Thoracic aorta (tissue), 2 donors: ENCODE results near the gene OR51T1. TPM values are rescaled to one million over a fixed set of nuclear protein-coding genes. Genes with fewer than 3 reads are reported as not detected.

Source experiments
- ATAC-seq: fragments of 150-250 bp; one replicate; pipeline ENCODE4 v1.8.0; 2017; ENCODE audit warnings: low read depth; ENCODE audit not compliant: insufficient number of reproducible peaks, low FRiP score
- DNase-seq: peaks from one replicate; pipeline ENCODE4 v3.0.0-alpha.2; 2020; ENCODE audit warnings: low spot score
- H3K27ac ChIP-seq, 2 donors: fragments of 200-600 bp; sonication (generic); 1 replicate in 1 of 2; 2 replicates in 1 of 2; pipeline ENCODE4 v1.5.1; 2016; ENCODE audit warnings: mild to moderate bottlenecking in 2 of 2, moderate library complexity in 2 of 2
- H3K27me3 ChIP-seq: fragments of 200-600 bp; sonication (generic); replicated peaks from 2 replicates; pipeline ENCODE4 v1.6.0; 2016; ENCODE audit warnings: mild to moderate bottlenecking; ENCODE audit not compliant: insufficient read depth
- H3K36me3 ChIP-seq: fragments of 200-600 bp; sonication (generic); one replicate; pipeline ENCODE4 v1.5.1; 2016
- H3K4me1 ChIP-seq, 2 donors: fragments of 200-600 bp; sonication (generic); 1 replicate in 1 of 2; 2 replicates in 1 of 2; pipeline versions ENCODE4 v1.5.1 to v1.6.0; 2016; ENCODE audit warnings: low read depth in 2 of 2, mild to moderate bottlenecking in 1 of 2; ENCODE audit not compliant: control insufficient read depth in 1 of 2
- H3K4me3 ChIP-seq: fragments of 200-600 bp; sonication (generic); 2 replicates; pipeline ENCODE4 v1.5.1; 2016; ENCODE audit warnings: mild to moderate bottlenecking
- H3K9me3 ChIP-seq: fragments of 200-600 bp; sonication (generic); 2 replicates; pipeline ENCODE4 v1.5.1; 2016
- total RNA-seq, 2 donors: library from RNA; depleted of rRNA; stranded (reverse); fragments of >200 nt; gene quantifications; one replicate each; pipeline versions ENCODE4 v1.1.0 to v1.2.3, GENCODE V29; 2016
- TF ChIP-seq, protein P1 (sequence below): fragments of 200-600 bp; sonication (generic); IDR thresholded peaks from one replicate; pipeline ENCODE4 v1.5.1; 2019; ENCODE audit warnings: antibody characterized with exemption

The OR51T1 gene
- total RNA-seq, 2 donors from 2014 or later, result not detected

DNA sequence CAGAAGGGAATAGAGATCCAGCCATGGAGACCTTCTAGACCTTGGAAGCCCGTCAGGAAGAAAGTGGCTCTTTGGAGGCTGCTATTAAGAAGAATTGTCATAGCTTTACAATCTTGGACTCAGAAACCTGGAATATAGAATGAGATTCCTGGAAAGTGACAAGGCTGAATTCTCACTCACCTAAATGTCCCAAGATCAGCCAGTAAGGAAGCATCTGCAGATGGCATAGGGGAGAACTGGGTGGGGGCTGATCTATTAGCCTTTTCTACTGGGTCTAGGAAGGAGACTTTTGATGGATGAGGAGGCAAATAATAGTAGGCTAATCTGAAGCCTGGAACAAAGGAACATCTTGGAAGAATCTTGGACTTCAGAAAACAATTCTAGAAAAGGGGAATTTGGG lies 42.5 kb downstream of the OR51T1 start, which contains the start of gene OR51G1:
Gene OR51G1 (minus strand): TSS at position 101 of the 400 bp plus-strand sequence. CDS start 0 bp downstream, at position 101.
- Histone ChIP-seq H3K4me1 (no peaks in the 10 kb centered on the region), H3K4me3 (no peak within 1 kb of the TSS), H3K27me3 (no peaks in the 10 kb centered on the region), H3K9me3 (no peaks in the 10 kb centered on the region), H3K36me3 (no peaks in the 10 kb centered on the region), H3K27ac (no peak within 1 kb of the TSS)
- DNase-seq (no peak), ATAC-seq (no peak)
- TF ChIP-seq, protein P1, sequence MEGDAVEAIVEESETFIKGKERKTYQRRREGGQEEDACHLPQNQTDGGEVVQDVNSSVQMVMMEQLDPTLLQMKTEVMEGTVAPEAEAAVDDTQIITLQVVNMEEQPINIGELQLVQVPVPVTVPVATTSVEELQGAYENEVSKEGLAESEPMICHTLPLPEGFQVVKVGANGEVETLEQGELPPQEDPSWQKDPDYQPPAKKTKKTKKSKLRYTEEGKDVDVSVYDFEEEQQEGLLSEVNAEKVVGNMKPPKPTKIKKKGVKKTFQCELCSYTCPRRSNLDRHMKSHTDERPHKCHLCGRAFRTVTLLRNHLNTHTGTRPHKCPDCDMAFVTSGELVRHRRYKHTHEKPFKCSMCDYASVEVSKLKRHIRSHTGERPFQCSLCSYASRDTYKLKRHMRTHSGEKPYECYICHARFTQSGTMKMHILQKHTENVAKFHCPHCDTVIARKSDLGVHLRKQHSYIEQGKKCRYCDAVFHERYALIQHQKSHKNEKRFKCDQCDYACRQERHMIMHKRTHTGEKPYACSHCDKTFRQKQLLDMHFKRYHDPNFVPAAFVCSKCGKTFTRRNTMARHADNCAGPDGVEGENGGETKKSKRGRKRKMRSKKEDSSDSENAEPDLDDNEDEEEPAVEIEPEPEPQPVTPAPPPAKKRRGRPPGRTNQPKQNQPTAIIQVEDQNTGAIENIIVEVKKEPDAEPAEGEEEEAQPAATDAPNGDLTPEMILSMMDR, result no peak

DNA sequence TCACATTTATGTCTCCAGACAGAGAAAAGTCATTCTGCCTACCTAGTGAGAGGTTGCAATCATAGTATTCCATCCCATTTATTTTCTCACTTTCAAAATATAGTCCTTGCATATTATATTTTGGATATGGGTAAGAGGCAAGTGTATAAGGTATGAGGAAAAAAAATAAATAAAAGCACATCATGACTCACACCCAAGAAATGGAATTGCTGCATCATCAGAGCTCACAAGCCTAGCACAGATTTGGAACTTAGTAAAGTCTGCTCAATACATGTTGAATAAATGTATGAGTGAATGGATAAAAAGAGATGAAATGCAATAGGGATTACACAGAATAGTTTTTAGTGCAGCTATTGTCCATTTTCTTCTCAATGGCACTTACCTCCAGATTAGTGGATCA lies 44.9 kb downstream of the OR51T1 start:
- no peaks in the 10 kb centered on the region for H3K36me3 ChIP-seq

More for the DNA sequence above, 44.9 kb downstream of the OR51T1 start:
- DNase-seq, result no peak
- H3K4me1 ChIP-seq, result no peaks in the 10 kb centered on the region
- H3K9me3 ChIP-seq, result no peaks in the 10 kb centered on the region
- ATAC-seq, result no peak
- no peak overlapping the region for H3K27ac ChIP-seq
- TF ChIP-seq, protein P1, result no peak
- no peak overlapping the region for H3K4me3 ChIP-seq
- H3K27me3 ChIP-seq, result no peaks in the 10 kb centered on the region

Other genes starting within 250 kb of the OR51T1 start
- gene OR51D1, start 244.4 kb upstream of the OR51T1 start, total RNA-seq, result not detected
- gene OR51E1, start 237.9 kb upstream of the OR51T1 start, total RNA-seq, result under 1 TPM in 1 of 2 donors, not detected in 1; 0.21 TPM
- not detected for gene OR51E2, start 184.0 kb upstream of the OR51T1 start, total RNA-seq
- not detected for gene MMP26, start 177.1 kb upstream of the OR51T1 start, total RNA-seq
- not detected for gene OR51F1, start 112.0 kb upstream of the OR51T1 start, total RNA-seq
- gene OR52R1, start 77.5 kb upstream of the OR51T1 start, total RNA-seq, result not detected
- gene OR51F2, start 60.6 kb upstream of the OR51T1 start, total RNA-seq, result not detected
- gene OR51S1, start 32.7 kb upstream of the OR51T1 start, total RNA-seq, result not detected
- not detected for gene OR51A7, start 21.9 kb downstream of the OR51T1 start, total RNA-seq
- gene OR51G2, start 37.5 kb downstream of the OR51T1 start, total RNA-seq, result not detected
- gene OR51G1, start 42.4 kb downstream of the OR51T1 start, total RNA-seq, result not detected
- not detected for gene OR51A4, start 65.7 kb downstream of the OR51T1 start, total RNA-seq
- gene OR51A2, start 73.8 kb downstream of the OR51T1 start, total RNA-seq, result not detected
- not detected for gene OR51L1, start 113.0 kb downstream of the OR51T1 start, total RNA-seq
- gene OR52J3, start 164.6 kb downstream of the OR51T1 start, total RNA-seq, result not detected
- gene OR52E2, start 177.7 kb downstream of the OR51T1 start, total RNA-seq, result not detected
- not detected for gene OR52E1, start 187.7 kb downstream of the OR51T1 start, total RNA-seq